Activated CD4-positive, alpha-beta T cell treated with anti-CD3 and anti-CD28 coated beads for 36 hours (primary cell): ENCODE data around the gene SNX24. TPM values are rescaled to one million over a fixed set of nuclear protein-coding genes. Genes with fewer than 3 reads are reported as not detected.

Experiments
- ATAC-seq: fragments of 200-7000 bp; cut with Tn5 transposase; one replicate; pipeline ENCODE4 v1.10.0; 2021; ENCODE audit warnings: mild to moderate bottlenecking, moderate library complexity
- CTCF ChIA-PET: fragments of 350-600 bp; sonication (Branson Sonifier 250); formaldehyde crosslinking; loops from one replicate; lab custom pipeline; 2021; ENCODE audit warnings: antibody characterized with exemption; lab: Charles Lee
- POLR2A ChIA-PET: fragments of 350-600 bp; sonication (Branson Sonifier 250); formaldehyde crosslinking; loops from one replicate; lab custom pipeline; 2021; ENCODE audit warnings: antibody characterized with exemption, inconsistent platforms; lab: Charles Lee
- DNase-seq: peaks from one replicate; pipeline ENCODE4 v3.0.0-alpha.2; 2020
- H3K27ac Mint-ChIP-seq: one replicate; pipeline ENCODE4 v1.8.0; 2021; ENCODE audit warnings: mixed read lengths
- H3K27me3 Mint-ChIP-seq: one replicate; pipeline ENCODE4 v1.8.0; 2021; ENCODE audit warnings: mixed read lengths
- H3K36me3 Mint-ChIP-seq: one replicate; pipeline ENCODE4 v1.8.0; 2021; ENCODE audit warnings: low read depth, mixed read lengths
- H3K4me1 Mint-ChIP-seq: one replicate; pipeline ENCODE4 v1.8.0; 2021; ENCODE audit warnings: mixed read lengths
- H3K4me3 Mint-ChIP-seq: one replicate; pipeline ENCODE4 v1.8.0; 2021; ENCODE audit warnings: mild to moderate bottlenecking, moderate library complexity, mixed read lengths
- H3K9me3 Mint-ChIP-seq: one replicate; pipeline ENCODE4 v1.8.0; 2021; ENCODE audit warnings: low read depth, mixed read lengths
- intact Hi-C, 2 experiments: fragments of 100-400 bp; cut with DNase I in 1 of 2; cut with micrococcal nuclease in 1 of 2; formaldehyde crosslinking; loops; one replicate each; pipeline versions ENCODE4 v1.14.2 to v1.15.1; 2022 to 2024; cut with DNase I, micrococcal nuclease
- total RNA-seq, 2 experiments: library from RNA; stranded (reverse); gene quantifications; one replicate each; pipeline ENCODE4 v1.2.3, GENCODE V29; 2021

Gene SNX24
- total RNA-seq: 1 to 10 TPM; 4.0 to 4.9 TPM

DNA sequence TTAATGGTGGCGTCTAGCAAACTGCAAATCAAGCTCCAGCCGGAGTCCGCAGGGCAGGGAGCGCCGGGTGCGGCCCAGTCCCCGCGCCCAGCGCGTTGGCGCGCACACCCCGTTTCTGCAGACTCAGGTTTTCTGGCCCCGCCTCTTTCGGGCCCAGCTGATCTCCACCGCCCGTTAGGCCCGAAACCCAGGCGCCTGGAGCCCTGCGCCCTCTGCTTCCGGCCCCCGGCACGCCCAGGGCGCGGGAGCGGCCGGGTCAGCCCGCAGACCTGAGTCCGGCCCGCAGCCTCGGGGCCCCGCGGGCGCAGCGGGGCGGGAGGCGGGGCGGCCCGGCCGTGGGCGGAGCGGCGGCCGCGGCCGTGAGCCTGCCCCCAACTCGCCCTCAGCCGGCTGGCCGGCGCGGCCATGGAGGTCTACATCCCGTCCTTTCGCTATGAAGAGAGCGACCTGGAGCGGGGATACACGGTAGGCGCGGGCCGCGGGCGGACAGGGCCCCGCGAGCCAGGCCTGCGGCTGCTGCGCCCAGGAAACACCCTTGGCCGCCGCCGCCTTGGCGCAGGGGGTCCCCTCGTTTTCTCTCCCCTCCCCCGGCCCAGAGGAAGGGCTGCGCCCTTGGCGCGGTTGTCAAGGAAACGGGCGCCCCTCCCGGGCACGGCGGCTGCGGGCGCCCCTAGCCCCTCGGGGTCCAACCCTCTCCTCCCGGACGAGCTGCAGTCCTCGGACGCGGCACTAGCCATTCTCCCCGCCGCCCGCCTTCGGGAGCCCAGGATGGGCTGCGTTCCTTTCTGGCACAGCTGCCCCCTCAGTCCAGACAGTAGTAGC, at the start of gene SNX24:
Gene SNX24 (plus strand): TSS at position 385 of the 822 bp plus-strand sequence. CDS start 21 bp downstream, at position 406.
- ChIA-PET CTCF (no interaction called here), POLR2A (interaction anchor here (0.5 to 0.7 kb wide), 2 partner anchors 146 to 622 kb away, joined by 3 to 4 read pairs; no protein-coding TSS in a partner anchor)
- peak; percentile 88 for ATAC-seq
- peak; percentile 83 for DNase-seq
- Mint-ChIP-seq H3K27ac (peak within 1 kb of the TSS; percentile 78), H3K27me3 (peaks cover 3% of the 10 kb centered on the region), H3K36me3 (no peaks in the 10 kb centered on the region), H3K9me3 (no peaks in the 10 kb centered on the region), H3K4me1 (peaks cover 26% of the 10 kb centered on the region), H3K4me3 (peak within 1 kb of the TSS; percentile 78)
- intact Hi-C loops: loop anchor here in 1 of 2 experiments (1.0 to 10.0 kb wide), 2 partner anchors 70 to 669 kb away; partner anchors contain the start of genes CSNK1G3 and SNX2

DNA sequence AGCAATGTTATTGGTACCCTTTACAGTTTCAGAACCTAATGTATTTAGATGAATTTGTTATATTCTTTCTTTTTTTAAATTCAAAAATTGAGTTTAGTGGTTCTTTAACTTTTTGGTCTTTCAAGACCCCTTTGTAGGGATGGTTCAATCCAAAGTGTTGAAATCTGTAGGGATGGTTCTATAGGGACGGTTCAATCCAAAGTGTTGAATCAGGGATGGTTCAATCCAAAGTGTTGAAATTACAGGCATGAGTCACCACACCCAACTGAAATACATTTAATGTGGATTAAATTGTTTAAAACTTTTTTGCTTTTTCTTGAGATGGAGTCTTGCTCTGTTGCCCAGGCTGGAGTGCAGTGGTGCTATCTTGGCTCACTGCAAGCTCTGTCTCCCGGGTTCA, 39.9 kb upstream of the SNX24 start:
- ChIA-PET POLR2A (no interaction called here), CTCF (no interaction called here)
- ATAC-seq (no peak), DNase-seq (no peak)
- H3K9me3 Mint-ChIP-seq: no peaks in the 10 kb centered on the region
- no peak overlapping the region for H3K4me3 Mint-ChIP-seq
- intact Hi-C loops: no loop called here
- H3K36me3 Mint-ChIP-seq: peaks cover 47% of the 10 kb centered on the region
- no peaks in the 10 kb centered on the region for H3K4me1 Mint-ChIP-seq
- H3K27ac Mint-ChIP-seq: no peak overlapping the region
- H3K27me3 Mint-ChIP-seq: no peaks in the 10 kb centered on the region

DNA sequence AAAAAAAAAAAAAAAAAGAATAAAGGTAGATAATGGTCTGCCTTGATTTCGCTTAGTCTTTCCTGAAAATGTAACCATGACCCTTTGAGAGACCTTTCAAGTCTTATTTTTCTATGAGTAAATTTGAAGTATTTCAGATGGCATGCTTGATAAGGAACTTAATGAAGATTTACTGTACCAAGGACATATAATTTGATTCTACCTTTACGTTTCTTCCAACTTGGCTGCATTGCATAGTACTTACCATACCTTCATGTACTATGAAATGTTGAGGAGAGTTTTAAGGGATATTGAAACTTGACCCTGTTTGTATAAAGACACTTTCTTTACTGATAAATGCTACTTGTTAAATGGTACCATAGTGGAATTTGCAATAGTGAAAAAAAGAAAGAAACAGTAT, 35.0 kb upstream of the SNX24 start:
- POLR2A ChIA-PET: no interaction called here
- ATAC-seq: no peak
- Mint-ChIP-seq H3K9me3 (no peaks in the 10 kb centered on the region), H3K27ac (no peak overlapping the region), H3K27me3 (no peaks in the 10 kb centered on the region), H3K36me3 (peaks cover 29% of the 10 kb centered on the region), H3K4me1 (no peaks in the 10 kb centered on the region), H3K4me3 (no peak overlapping the region)
- no peak for DNase-seq
- CTCF ChIA-PET: no interaction called here
- intact Hi-C loops: no loop called here

- Mint-ChIP-seq H3K4me3 (no peak overlapping the region), H3K27ac (no peak overlapping the region), H3K4me1 (no peaks in the 10 kb centered on the region), H3K27me3 (no peaks in the 10 kb centered on the region), H3K9me3 (no peaks in the 10 kb centered on the region), H3K36me3 (peaks cover 9% of the 10 kb centered on the region)
- POLR2A ChIA-PET: no interaction called here
- CTCF ChIA-PET: no interaction called here
- DNase-seq (no peak), ATAC-seq (no peak)
- intact Hi-C loops: no loop called here
These were observed 30.1 kb upstream of the SNX24 start for GRCh38 chr5:122815218-122815767.

- H3K36me3 Mint-ChIP-seq: peaks cover 8% of the 10 kb centered on the region
- H3K27me3 Mint-ChIP-seq: no peaks in the 10 kb centered on the region
- no peaks in the 10 kb centered on the region for H3K9me3 Mint-ChIP-seq
- DNase-seq (no peak), ATAC-seq (no peak)
- no peak overlapping the region for H3K4me3 Mint-ChIP-seq
- H3K4me1 Mint-ChIP-seq: no peaks in the 10 kb centered on the region
- intact Hi-C loops: no loop called here
- H3K27ac Mint-ChIP-seq: no peak overlapping the region
- POLR2A ChIA-PET: no interaction called here
- CTCF ChIA-PET: interaction anchor here (0.9 to 1.1 kb wide), 2 partner anchors 9 to 13 kb away, joined by 3 to 4 read pairs; no protein-coding TSS in a partner anchor
These were observed 28.7 kb upstream of the SNX24 start for GRCh38 chr5:122816756-122817155.

- intact Hi-C loops: no loop called here
- ChIA-PET CTCF (no interaction called here), POLR2A (no interaction called here)
- no peaks in the 10 kb centered on the region for H3K4me1 Mint-ChIP-seq
- peaks cover 10% of the 10 kb centered on the region for H3K36me3 Mint-ChIP-seq
- no peak for ATAC-seq
- H3K27me3 Mint-ChIP-seq: no peaks in the 10 kb centered on the region
- H3K9me3 Mint-ChIP-seq: no peaks in the 10 kb centered on the region
- no peak overlapping the region for H3K27ac Mint-ChIP-seq
- no peak overlapping the region for H3K4me3 Mint-ChIP-seq
- no peak for DNase-seq
These were observed 13.4 kb upstream of the SNX24 start for GRCh38 chr5:122831984-122832383.

DNA sequence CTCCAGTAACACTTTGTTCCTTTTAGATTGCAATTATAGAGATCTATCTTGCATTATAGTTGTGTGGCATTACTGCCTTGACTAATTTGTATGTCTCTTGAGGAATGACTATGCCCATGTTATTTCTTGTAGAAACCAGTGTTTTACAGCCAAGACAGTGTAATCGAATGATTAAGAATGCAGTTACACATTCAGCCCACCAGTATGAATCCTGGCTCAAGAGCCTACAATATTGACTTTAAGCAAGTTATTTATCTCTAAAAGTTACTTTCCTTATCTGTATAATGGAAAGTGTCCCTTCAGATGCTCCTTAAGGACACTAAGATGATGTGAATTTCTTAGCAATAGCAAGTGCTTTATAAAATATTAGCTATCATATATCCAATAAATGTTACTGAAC, 9.7 kb upstream of the SNX24 start:
- DNase-seq: no peak
- H3K36me3 Mint-ChIP-seq: no peaks in the 10 kb centered on the region
- no peak overlapping the region for H3K27ac Mint-ChIP-seq
- ChIA-PET POLR2A (no interaction called here), CTCF (interaction anchor here (0.6 kb wide), 1 partner anchor 251 kb away, joined by 3 read pairs; no protein-coding TSS in a partner anchor)
- peak; percentile 33 for ATAC-seq
- H3K4me3 Mint-ChIP-seq: no peak overlapping the region
- H3K9me3 Mint-ChIP-seq: no peaks in the 10 kb centered on the region
- H3K4me1 Mint-ChIP-seq: peaks cover 1% of the 10 kb centered on the region
- intact Hi-C loops: no loop called here
- peaks cover 4% of the 10 kb centered on the region for H3K27me3 Mint-ChIP-seq

DNA sequence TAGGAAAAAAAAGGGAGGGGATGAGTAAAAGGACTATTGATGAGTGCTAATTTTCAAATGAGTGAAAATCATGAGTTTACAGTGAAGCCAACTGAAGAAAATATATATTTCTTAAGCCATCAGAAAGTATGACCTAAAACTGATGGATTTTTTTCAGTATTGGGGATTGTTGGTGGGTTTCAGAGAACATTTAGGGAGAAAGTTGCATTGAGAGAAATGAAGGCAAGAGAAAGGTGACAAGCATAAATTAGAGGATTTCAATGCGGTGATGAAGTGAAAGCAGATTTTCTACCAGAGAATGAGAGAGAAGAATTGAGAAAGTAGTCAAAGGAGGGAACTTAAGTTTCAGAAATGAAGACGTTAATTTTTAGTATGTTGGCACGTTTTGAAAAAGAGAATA, 8.5 kb upstream of the SNX24 start:
- intact Hi-C loops: no loop called here
- H3K4me1 Mint-ChIP-seq: peaks cover 1% of the 10 kb centered on the region
- CTCF ChIA-PET: no interaction called here

GRCh38 chr5:122839731-122840130, 5.7 kb upstream of the SNX24 start:
- intact Hi-C loops: loop anchor here in 1 of 2 experiments (10.0 kb wide), 1 partner anchor 675 kb away; the partner anchor contains the start of gene CSNK1G3
- no peak overlapping the region for H3K4me3 Mint-ChIP-seq
- DNase-seq: no peak
- ChIA-PET CTCF (no interaction called here), POLR2A (no interaction called here)
- H3K27ac Mint-ChIP-seq: no peak overlapping the region
- H3K27me3 Mint-ChIP-seq: peaks cover 6% of the 10 kb centered on the region
- H3K9me3 Mint-ChIP-seq: no peaks in the 10 kb centered on the region
- H3K4me1 Mint-ChIP-seq: peaks cover 13% of the 10 kb centered on the region
- H3K36me3 Mint-ChIP-seq: no peaks in the 10 kb centered on the region
- no peak for ATAC-seq

More for the DNA sequence above, 8.5 kb upstream of the SNX24 start:
- Mint-ChIP-seq H3K9me3 (no peaks in the 10 kb centered on the region), H3K36me3 (no peaks in the 10 kb centered on the region), H3K27me3 (peaks cover 4% of the 10 kb centered on the region), H3K4me3 (no peak overlapping the region), H3K27ac (no peak overlapping the region)
- ATAC-seq (no peak), DNase-seq (no peak)
- POLR2A ChIA-PET: no interaction called here

DNA sequence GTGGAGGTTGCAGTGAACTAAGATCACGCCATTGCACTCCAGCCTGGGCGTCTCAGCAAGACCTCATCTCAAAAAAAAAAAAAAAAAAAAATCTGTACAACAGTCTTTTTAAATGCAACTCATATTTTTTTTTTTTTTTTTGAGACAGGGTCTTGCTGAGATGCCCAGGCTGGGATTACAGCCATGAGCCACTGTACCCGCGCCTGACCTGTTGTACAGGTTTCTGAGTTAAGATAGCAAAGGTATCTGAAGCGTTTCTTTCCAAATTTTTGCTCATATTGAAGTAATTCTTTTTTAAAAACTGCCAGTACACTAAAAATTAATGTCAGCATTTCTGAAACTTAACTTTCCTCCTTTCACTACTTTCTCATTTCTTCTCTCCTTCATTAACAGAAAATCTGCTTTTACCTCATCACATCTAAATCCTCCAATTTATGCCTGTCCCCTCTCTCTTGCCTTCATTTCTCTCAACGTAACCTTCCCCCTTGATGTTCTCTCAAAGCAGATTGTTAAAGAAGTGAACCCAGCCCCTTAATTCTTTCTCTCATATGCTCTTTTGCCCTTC, 3.3 kb upstream of the SNX24 start:
- Mint-ChIP-seq H3K36me3 (no peaks in the 10 kb centered on the region), H3K4me1 (peaks cover 23% of the 10 kb centered on the region), H3K27me3 (peaks cover 6% of the 10 kb centered on the region), H3K27ac (no peak overlapping the region), H3K4me3 (no peak overlapping the region), H3K9me3 (no peaks in the 10 kb centered on the region)
- CTCF ChIA-PET: no interaction called here
- intact Hi-C loops: loop anchor here in 1 of 2 experiments (10.0 kb wide), 1 partner anchor 673 kb away; the partner anchor contains the start of gene CSNK1G3
- POLR2A ChIA-PET: no interaction called here
- no peak for DNase-seq
- no peak for ATAC-seq

DNA sequence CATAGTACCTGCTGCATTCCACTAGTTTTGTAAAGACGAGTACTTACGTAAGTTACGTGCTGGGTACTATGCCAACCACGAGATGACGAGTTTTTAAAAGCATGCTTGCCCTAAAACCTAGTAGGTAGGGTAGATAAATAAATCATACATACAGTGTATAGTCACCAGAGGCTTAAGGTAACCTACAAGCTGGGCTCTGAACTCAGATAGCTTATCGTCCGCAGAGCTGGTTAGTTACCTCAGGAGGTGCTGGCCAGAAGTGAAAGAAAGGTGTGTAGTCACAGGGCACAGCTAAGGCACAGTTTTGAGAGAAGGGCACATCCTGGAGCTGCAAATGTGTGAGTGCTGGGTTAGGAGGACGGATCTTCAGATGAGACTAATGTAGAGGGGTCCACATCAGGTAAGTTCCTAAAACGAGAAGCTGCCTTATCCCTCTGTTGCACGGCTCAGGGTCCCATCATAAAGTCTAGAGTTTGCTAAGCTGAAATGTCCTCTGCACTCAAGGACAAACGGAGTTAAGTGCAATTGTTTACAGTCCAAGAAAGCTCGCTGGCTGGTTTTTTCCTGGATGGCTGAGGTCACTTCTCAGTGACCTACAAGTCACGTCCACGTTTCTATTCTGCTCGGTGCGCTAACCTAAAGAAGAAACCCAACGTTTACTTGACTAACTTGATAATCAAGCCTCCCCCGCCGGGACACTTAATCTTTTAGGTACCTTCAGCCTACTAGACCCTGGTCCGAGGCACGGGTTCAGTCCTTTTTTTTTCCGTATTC, 1.1 kb upstream of the SNX24 start:
- CTCF ChIA-PET: no interaction called here
- POLR2A ChIA-PET: interaction anchor here (0.6 kb wide), 1 partner anchor 156 kb away, joined by 3 read pairs; no protein-coding TSS in a partner anchor
- H3K36me3 Mint-ChIP-seq: no peaks in the 10 kb centered on the region
- peaks cover 24% of the 10 kb centered on the region for H3K4me1 Mint-ChIP-seq
- DNase-seq (peak; percentile 7), ATAC-seq (peak; percentile 33)
- intact Hi-C loops: loop anchor here in 1 of 2 experiments (10.0 kb wide), 1 partner anchor 670 kb away; the partner anchor contains the start of gene CSNK1G3
- H3K4me3 Mint-ChIP-seq: peak overlapping the region; percentile 78
- H3K9me3 Mint-ChIP-seq: no peaks in the 10 kb centered on the region
- H3K27me3 Mint-ChIP-seq: peaks cover 5% of the 10 kb centered on the region
- peak overlapping the region; percentile 78 for H3K27ac Mint-ChIP-seq
